ENCODE measurements around the gene SIMC1. TPM values are rescaled to one million over a fixed set of nuclear protein-coding genes. Genes with fewer than 3 reads are reported as not detected.
"Not testable (repeated sequence)": the region's sequence is repeated elsewhere in the genome, so short reads cannot be mapped to it uniquely, and the experiment has no call there.

The SIMC1 gene
- total and polyA plus RNA-seq, 2 of the 4 experiments (the other 2 are of a cell fraction): 8.2 to 11.7 TPM

GRCh38 chr5:176192722-176193117 lies 45.5 kb upstream of the SIMC1 start:
- in situ Hi-C loops (cut with MboI; ENCODE audit: low sequenced_read_pairs); H3K4me3 ChIP-seq (ENCODE audit: insufficient read depth, low read depth, low read length); H3K18ac ChIP-seq (ENCODE audit: low read depth, low read length); CTCF ChIA-PET; POLR2A ChIA-PET (ENCODE audit: unreplicated experiment); H3K27me3 ChIP-seq (ENCODE audit: control insufficient read depth, insufficient read depth, low read length); H3K56ac ChIP-seq (ENCODE audit: extremely low read depth, insufficient read depth, low read length); DNase-seq; H2BK20ac ChIP-seq (ENCODE audit: low read depth, low read length); H3K27ac ChIP-seq (ENCODE audit: insufficient read depth, low read length); H3K4me1 ChIP-seq (ENCODE audit: control insufficient read depth, insufficient read depth, low read length); H3K4ac ChIP-seq (ENCODE audit: low read depth, low read length); H2BK15ac ChIP-seq (ENCODE audit: low read depth, low read length); H3K36me3 ChIP-seq (ENCODE audit: control insufficient read depth, insufficient read depth, low read length); H4K8ac ChIP-seq (ENCODE audit: low read depth in 2 of 2, low read length in 2 of 2); H2AK9ac ChIP-seq (replicated peaks; ENCODE audit: low read depth, low read length, poor library complexity); ATAC-seq (ENCODE audit: low read depth); H2BK5ac ChIP-seq (ENCODE audit: low read depth, low read length, poor library complexity, severe bottlenecking); H4K91ac ChIP-seq (ENCODE audit: insufficient read depth, low read depth, low read length); H3K14ac ChIP-seq (replicated peaks; ENCODE audit: low read depth, low read length); H3K79me1 ChIP-seq (ENCODE audit: low read depth in 1 of 2, low read length in 2 of 2); H3K4me2 ChIP-seq (ENCODE audit: low read depth, low read length); BruUV-seq (replicated peaks); H2AFZ ChIP-seq (replicated peaks; ENCODE audit: low read length, poor library complexity); dilution Hi-C loops (cut with HindIII; ENCODE audit: low sequenced_read_pairs, unreplicated experiment); H2AK5ac ChIP-seq (ENCODE audit: low read depth, low read length); H4K5ac ChIP-seq (ENCODE audit: low read depth, low read length); H3K9me1 ChIP-seq (ENCODE audit: insufficient read depth, low read length); H3K9ac ChIP-seq (ENCODE audit: low read depth, low read length); H3K9me3 ChIP-seq (ENCODE audit: control insufficient read depth, insufficient read depth, low read length); H2BK120ac ChIP-seq (ENCODE audit: low read depth, low read length); intact Hi-C loops (cut with micrococcal nuclease); H3K23ac ChIP-seq (ENCODE audit: low read depth, low read length); H4K20me1 ChIP-seq (ENCODE audit: insufficient read depth, low read length): not testable (repeated sequence)
- WGBS, 2 experiments (ENCODE audit: extremely low coverage in 2 of 2, insufficient read length in 1 of 2): no CpG with 5 or more reads among the region's 5 CpGs

- H3K56ac ChIP-seq (ENCODE audit: extremely low read depth, insufficient read depth, low read length); BruUV-seq (replicated peaks); H3K18ac ChIP-seq (ENCODE audit: low read depth, low read length); H4K8ac ChIP-seq (ENCODE audit: low read depth in 2 of 2, low read length in 2 of 2); H4K91ac ChIP-seq (ENCODE audit: insufficient read depth, low read depth, low read length); H3K79me1 ChIP-seq (ENCODE audit: low read depth in 1 of 2, low read length in 2 of 2); H3K4me3 ChIP-seq (ENCODE audit: insufficient read depth, low read depth, low read length); POLR2A ChIA-PET (ENCODE audit: unreplicated experiment); H2AFZ ChIP-seq (replicated peaks; ENCODE audit: low read length, poor library complexity); in situ Hi-C loops (cut with MboI; ENCODE audit: low sequenced_read_pairs); H2BK5ac ChIP-seq (ENCODE audit: low read depth, low read length, poor library complexity, severe bottlenecking); H3K4ac ChIP-seq (ENCODE audit: low read depth, low read length); H2BK120ac ChIP-seq (ENCODE audit: low read depth, low read length); H3K27me3 ChIP-seq (ENCODE audit: control insufficient read depth, insufficient read depth, low read length); H3K9me3 ChIP-seq (ENCODE audit: control insufficient read depth, insufficient read depth, low read length); H3K23ac ChIP-seq (ENCODE audit: low read depth, low read length); CTCF ChIA-PET; H2AK9ac ChIP-seq (replicated peaks; ENCODE audit: low read depth, low read length, poor library complexity); H4K20me1 ChIP-seq (ENCODE audit: insufficient read depth, low read length); ATAC-seq (ENCODE audit: low read depth); DNase-seq; H2BK15ac ChIP-seq (ENCODE audit: low read depth, low read length); intact Hi-C loops (cut with micrococcal nuclease); H3K4me2 ChIP-seq (ENCODE audit: low read depth, low read length); H4K5ac ChIP-seq (ENCODE audit: low read depth, low read length); H2AK5ac ChIP-seq (ENCODE audit: low read depth, low read length); H3K14ac ChIP-seq (replicated peaks; ENCODE audit: low read depth, low read length); H3K36me3 ChIP-seq (ENCODE audit: control insufficient read depth, insufficient read depth, low read length); H3K9ac ChIP-seq (ENCODE audit: low read depth, low read length); H3K27ac ChIP-seq (ENCODE audit: insufficient read depth, low read length); dilution Hi-C loops (cut with HindIII; ENCODE audit: low sequenced_read_pairs, unreplicated experiment); H3K4me1 ChIP-seq (ENCODE audit: control insufficient read depth, insufficient read depth, low read length); H2BK20ac ChIP-seq (ENCODE audit: low read depth, low read length); H3K9me1 ChIP-seq (ENCODE audit: insufficient read depth, low read length): not testable (repeated sequence)
- WGBS, 2 experiments (ENCODE audit: extremely low coverage in 2 of 2, insufficient read length in 1 of 2): 70% methylated on average over 8 of the region's 17 CpGs; no CpG with 5 or more reads in 1 of the 2 experiments
Measured at GRCh38 chr5:176193636-176194035, 44.6 kb upstream of the SIMC1 start.

Measured in IMR-90 (cell line).